Measurements from ENCODE around the gene LDB2.

Gene LDB2

GRCh38 chr4:16827045-16827444, 71.4 kb downstream of the LDB2 start:
- no peak for TF ChIP-seq CTCF (IDR thresholded peaks at IDR 0.05; ENCODE audit: borderline replicate concordance, control extremely low read depth, extremely low read depth, insufficient read depth, missing control alignments)
- no peak for DNase-seq (ENCODE audit: low spot score)
- in situ Hi-C loops (cut with MboI; ENCODE audit: low sequenced_read_pairs, unreplicated experiment): no loop called here

DNA sequence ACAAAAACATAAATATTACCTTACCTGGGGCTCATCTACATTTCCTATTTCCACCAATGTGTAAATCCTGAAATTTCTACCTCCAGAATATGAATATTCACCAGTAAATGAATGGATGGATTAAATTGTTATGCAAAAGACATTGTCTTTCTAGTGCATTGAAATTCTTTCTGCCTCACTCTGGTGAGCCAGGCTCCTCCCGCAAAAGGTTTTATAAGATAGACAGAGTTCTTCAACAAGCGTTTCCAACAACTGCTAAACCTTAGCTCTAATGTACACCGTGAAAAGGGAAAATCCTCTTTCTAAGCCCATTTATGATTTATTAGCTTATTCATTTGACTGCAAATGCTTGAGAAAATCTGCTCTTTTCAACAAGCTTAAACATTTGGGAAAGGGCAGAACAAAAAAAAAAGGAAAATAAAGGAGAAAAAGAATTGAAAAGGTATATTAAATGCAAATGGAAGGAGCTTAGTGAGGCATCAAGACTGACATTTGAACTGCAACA, 72.0 kb downstream of the LDB2 start:
- in situ Hi-C loops (cut with MboI; ENCODE audit: low sequenced_read_pairs, unreplicated experiment): no loop called here
- TF ChIP-seq CTCF (IDR thresholded peaks at IDR 0.05; ENCODE audit: borderline replicate concordance, control extremely low read depth, extremely low read depth, insufficient read depth, missing control alignments): no peak
- no peak for DNase-seq (ENCODE audit: low spot score)

GRCh38 chr4:16824278-16824806, 74.1 kb downstream of the LDB2 start:
- no peak for DNase-seq (ENCODE audit: low spot score)
- TF ChIP-seq CTCF (IDR thresholded peaks at IDR 0.05; ENCODE audit: borderline replicate concordance, control extremely low read depth, extremely low read depth, insufficient read depth, missing control alignments): no peak

GRCh38 chr4:16820329-16820728, 78.1 kb downstream of the LDB2 start:
- in situ Hi-C loops (cut with MboI; ENCODE audit: low sequenced_read_pairs, unreplicated experiment): no loop called here
- TF ChIP-seq CTCF (IDR thresholded peaks at IDR 0.05; ENCODE audit: borderline replicate concordance, control extremely low read depth, extremely low read depth, insufficient read depth, missing control alignments): no peak
- DNase-seq (ENCODE audit: low spot score): no peak

More at GRCh38 chr4:16824278-16824806, 74.1 kb downstream of the LDB2 start:
- in situ Hi-C loops (cut with MboI; ENCODE audit: low sequenced_read_pairs, unreplicated experiment): no loop called here

GRCh38 chr4:16819652-16820051, 78.8 kb downstream of the LDB2 start:
- no peak for TF ChIP-seq CTCF (IDR thresholded peaks at IDR 0.05; ENCODE audit: borderline replicate concordance, control extremely low read depth, extremely low read depth, insufficient read depth, missing control alignments)
- in situ Hi-C loops (cut with MboI; ENCODE audit: low sequenced_read_pairs, unreplicated experiment): no loop called here
- DNase-seq (ENCODE audit: low spot score): no peak

DNA sequence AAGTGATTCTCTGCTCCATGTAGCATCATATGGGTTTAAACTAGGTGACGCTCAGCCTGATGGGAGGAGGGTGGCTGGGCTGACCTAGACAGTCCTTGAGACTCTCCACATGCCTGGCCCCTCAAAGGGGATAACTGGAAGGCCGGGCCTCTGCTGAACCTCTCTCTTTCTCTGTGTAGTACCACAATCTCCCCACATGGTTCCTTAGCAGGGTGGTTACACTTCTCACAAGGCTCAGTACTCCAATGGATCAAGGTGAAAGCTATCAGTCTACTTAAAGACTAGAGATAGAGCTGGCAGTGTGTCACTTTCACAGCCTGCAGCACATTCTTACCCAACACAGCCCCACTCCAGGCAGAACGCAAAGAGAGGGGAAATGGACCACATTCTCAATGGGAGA, 80.4 kb downstream of the LDB2 start:
- no peak for DNase-seq (ENCODE audit: low spot score)
- TF ChIP-seq CTCF (IDR thresholded peaks at IDR 0.05; ENCODE audit: borderline replicate concordance, control extremely low read depth, extremely low read depth, insufficient read depth, missing control alignments): no peak
- in situ Hi-C loops (cut with MboI; ENCODE audit: low sequenced_read_pairs, unreplicated experiment): no loop called here

All from GM13976 (cell line).